Fibroblast of skin of abdomen (primary cell): Measurements from ENCODE around the gene FSCN2.
"Not testable (repeated sequence)": the region's sequence is repeated elsewhere in the genome, so short reads cannot be mapped to it uniquely, and the experiment has no call there.

Experiments used
- DNase-seq: peaks from one replicate; pipeline ENCODE4 v3.0.0-alpha.2; 2013

Gene FSCN2

DNA sequence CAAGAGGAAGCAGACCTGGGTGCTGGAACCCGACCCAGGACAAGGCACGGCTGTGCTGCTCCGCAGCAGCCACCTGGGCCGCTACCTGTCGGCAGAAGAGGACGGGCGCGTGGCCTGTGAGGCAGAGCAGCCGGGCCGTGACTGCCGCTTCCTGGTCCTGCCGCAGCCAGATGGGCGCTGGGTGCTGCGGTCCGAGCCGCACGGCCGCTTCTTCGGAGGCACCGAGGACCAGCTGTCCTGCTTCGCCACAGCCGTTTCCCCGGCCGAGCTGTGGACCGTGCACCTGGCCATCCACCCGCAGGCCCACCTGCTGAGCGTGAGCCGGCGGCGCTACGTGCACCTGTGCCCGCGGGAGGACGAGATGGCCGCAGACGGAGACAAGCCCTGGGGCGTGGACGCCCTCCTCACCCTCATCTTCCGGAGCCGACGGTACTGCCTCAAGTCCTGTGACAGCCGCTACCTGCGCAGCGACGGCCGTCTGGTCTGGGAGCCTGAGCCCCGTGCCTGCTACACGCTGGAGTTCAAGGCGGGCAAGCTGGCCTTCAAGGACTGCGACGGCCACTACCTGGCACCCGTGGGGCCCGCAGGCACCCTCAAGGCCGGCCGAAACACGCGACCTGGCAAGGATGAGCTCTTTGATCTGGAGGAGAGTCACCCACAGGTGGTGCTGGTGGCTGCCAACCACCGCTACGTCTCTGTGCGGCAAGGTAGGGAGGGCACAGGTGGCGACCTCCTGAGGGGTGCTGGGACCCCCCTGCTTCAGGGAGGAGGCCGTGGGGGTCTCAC lies 667 bp downstream of the FSCN2 start:
- no peak for DNase-seq

DNA sequence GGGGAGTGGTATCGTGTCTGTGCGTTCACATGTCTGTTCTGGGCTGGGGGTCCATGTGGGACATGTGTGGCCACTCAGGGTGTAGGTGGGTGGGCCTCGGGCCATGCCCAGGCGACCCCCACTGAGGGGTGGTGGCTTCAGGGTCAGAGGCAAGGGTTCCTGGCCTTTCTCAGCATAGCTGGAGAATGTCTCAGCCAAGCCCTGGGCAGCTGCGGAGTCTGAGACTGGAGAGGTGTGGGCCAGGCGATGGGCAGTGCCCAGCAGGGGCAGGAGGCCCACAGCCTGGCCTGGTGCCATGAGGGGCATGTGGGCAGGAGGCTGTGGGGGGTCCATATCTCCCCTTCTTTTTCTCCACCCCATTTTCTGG lies 1.2 kb downstream of the FSCN2 start:
- DNase-seq, result no peak

GRCh38 chr17:81531013-81531412 lies 2.8 kb downstream of the FSCN2 start:
- DNase-seq, result not testable (repeated sequence)

GRCh38 chr17:81531998-81532404 lies 3.8 kb downstream of the FSCN2 start:
- not testable (repeated sequence) for DNase-seq

DNA sequence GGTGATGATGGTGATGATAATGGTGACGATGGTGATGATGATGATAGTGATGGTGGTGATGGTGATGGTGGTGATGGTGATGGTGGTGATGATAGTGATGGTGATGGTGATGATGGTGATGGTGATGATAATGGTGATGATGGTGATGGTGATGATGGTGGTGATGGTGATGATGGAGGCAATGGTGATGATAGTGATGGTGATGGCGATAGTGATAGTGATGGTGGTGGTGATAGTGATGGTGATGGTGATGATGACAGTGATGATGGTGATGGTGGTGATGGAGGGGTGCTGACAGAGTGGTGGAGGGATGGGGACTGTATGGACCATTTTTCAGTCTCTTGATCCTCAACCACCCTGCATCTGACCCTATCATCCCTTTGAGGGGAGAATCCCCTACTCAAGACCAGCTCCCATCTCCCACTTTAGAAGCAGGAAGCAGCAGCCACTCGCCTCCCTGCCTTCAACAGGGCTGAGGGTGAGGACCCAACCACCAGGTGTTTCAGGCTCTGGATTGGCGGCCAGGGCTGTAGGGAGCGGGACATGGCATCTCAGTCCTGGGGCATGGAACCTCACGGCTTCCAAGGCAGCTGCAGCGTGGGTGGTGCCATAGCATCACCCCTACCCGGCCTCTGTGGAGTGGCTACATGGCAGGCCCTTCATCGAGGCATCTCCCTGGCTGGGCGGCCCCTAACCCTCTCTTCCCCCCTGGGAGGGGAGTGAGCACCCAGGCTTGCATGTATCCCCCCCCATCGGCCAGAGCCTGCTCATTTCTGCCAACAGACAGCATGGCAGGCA lies 4.5 kb downstream of the FSCN2 start:
- no peak for DNase-seq

DNA sequence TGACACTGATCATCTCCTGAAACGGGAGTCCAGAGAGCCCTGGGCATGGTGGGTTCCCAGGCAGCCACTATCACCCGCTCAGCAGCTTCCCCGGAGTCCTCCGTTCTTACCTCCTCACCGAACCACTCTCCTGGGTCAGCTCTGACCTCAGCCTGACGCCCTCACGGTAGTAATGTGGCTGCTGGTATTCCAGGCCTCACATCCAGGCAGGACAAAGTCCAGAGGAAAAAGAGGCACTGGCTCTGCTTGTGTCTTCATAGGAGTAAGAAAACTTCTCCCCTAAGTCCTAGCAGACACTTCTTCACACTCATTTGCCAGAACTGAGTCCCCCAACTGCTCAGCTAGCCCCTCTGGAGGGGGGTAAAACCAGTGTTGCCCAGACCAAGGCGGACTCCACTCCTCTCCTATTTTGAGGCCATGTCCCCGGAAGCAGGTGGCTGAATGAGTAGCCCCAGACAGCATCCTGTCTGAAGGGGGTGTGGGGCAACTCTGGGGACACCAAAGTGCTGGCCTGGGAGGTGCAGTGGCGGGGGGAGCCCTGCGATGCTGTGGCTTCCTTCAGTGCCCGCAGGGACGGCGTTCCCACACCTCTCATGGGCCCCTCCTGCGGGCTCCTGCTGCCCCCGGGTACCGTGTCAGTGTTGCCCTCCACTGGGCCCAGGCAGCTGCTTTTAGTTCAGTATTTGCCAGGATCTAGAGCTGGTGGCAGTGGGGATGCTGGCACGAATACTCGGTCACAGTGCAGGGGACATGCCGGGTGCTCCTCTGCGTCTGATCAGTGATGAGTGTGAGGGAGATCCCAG lies 5.4 kb downstream of the FSCN2 start:
- no peak for DNase-seq

DNA sequence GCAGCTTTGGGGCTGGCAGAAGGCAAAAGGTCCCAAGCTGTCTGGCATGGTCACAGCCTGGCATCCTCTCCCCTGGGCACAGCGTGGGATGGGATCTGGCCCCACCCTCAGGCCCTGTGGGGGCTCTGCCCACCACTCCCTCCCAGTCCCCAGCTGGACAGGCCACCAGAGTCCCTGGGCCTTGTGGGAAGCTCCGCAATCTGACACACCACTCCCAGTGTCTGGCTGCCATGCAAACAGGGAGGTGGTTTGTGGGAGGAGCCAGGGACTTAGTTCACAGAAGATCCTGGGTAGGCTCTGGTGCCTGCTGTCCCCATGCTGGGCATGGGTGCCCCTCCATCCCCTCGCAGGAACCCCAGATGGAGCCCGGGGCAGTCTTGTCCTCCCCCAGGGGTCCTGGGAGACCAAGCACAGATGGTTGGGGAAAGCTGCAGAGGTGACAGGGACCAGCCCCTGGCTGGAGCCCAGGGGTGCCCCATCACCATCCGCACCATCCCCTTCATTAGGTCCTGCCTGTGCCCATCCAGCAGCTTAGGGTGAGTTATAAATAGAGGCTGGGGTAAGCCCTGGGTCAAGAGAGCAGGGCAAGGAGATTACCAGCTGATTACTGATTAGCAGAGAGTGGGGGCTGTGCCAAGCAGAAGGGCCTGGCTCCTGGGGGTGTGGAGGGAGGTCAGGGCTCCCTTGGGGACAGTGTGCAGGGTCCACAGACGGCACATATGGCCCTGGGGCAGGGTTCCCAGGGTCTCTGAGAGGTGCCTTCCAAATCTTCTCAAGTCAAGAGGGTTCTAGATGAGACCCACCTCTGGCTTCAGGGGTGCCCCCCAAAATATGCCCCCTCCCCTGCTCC lies 6.2 kb downstream of the FSCN2 start:
- DNase-seq, result no peak

DNA sequence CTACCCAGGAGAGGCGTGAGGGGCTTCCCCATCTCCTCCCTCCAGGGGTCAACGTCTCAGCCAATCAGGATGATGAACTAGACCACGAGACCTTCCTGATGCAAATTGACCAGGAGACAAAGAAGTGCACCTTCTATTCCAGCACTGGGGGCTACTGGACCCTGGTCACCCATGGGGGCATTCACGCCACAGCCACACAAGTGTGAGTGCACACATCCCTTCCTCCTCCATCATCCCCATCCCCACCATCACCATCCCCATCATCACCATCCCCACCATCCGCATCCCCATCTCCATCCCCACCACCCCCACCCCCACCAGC lies 6.8 kb downstream of the FSCN2 start:
- no peak for DNase-seq

DNA sequence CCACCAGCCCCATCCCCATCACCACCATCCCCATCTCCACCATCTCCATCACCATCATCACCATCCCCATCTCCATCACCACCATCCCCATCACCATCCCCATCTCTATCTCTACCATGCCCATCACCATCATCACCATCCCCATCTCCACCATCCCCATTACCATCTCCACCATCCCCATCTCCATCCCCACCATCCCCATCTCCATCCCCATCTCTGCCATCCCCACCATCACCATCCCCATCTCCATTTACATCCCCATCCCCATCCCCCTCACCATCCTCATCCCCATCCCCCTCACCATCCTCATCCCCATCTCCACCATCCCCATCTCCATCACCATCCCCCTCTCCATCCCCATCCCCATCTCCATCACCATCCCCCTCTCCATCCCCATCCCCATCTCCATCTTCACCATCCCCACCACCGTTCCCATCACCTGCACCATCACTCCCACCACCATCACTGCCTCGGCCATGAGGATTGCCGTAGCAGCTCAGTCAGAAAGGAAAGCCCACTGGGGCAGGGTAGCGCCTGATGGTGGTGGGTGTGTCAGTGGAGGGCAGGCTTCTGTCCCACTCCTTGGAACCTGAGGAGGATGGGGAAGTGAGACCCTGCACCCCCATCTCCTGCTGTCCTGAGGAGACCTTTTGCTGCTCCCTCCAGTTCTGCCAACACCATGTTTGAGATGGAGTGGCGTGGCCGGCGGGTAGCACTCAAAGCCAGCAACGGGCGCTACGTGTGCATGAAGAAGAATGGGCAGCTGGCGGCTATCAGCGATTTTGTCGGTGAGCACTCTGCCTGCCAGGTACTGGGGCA lies 7.5 kb downstream of the FSCN2 start:
- no peak for DNase-seq

DNA sequence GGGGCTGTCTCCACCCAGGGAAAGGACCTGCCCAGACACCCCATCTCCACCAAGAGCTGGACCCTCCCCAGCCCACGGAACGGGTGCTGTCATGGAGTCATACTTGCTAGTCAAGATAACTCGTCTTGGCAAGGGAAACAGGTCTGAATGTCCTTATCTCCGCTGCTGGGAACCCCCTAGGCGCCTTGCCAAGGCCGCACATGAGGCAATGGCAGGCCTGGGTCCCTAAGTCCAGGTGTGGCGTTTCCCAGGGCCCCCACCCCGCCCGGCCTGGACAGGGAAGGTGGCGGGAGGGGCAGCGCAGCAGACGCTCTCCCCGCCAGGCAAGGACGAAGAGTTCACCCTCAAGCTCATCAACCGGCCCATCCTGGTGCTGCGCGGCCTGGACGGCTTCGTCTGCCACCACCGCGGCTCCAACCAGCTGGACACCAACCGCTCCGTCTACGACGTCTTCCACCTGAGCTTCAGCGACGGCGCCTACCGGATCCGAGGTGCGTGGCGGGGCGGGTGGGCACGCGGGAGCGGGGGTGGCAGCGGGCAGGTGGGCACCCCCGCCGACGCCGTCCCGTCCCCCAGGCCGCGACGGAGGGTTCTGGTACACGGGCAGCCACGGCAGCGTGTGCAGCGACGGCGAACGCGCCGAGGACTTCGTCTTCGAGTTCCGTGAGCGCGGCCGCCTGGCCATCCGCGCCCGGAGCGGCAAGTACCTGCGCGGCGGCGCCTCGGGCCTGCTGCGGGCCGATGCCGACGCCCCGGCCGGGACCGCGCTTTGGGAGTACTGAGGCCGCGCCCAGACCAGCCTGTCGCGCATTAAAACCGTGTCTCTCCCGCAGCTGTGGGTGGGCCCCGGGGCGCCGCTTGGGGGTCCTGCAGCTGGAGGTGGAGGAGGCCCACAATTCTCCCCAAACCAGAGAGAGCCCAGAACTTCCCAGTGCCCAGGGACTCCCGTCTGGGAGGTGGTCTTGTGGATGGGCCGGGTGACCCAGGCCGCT lies 8.4 kb downstream of the FSCN2 start:
- DNase-seq, result no peak

DNA sequence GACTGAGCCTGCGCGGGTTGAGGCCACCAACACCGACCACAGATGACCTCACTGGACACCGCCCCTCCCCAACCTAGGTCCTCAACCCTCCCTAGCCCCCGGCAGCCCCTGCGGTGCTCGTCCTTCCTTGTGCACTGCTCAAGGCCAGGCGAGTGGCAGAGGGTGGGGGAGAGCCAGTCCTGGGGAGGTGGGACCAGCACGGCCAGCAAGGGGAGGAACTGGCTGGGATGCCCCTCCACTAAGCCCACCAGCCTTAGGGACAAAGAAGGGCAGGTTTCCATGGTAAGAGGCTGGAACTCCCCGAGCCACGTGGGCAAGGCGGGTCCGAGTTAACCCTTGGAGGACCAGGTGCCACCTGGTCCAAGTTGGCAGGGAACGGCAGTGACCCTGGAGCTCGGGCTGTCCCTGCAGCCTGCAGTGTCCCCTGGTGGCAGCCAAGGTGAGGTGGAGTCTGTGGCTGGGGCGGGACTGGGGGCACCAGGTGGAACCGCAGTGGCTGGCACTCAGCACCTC lies 9.2 kb downstream of the FSCN2 start:
- no peak for DNase-seq

GRCh38 chr17:81537856-81538555 lies 9.8 kb downstream of the FSCN2 start:
- no peak for DNase-seq

- DNase-seq, result no peak
These were observed 10.7 kb downstream of the FSCN2 start for GRCh38 chr17:81538651-81539570.

- DNase-seq, result no peak
These were observed 11.4 kb downstream of the FSCN2 start for GRCh38 chr17:81539571-81539900.

DNA sequence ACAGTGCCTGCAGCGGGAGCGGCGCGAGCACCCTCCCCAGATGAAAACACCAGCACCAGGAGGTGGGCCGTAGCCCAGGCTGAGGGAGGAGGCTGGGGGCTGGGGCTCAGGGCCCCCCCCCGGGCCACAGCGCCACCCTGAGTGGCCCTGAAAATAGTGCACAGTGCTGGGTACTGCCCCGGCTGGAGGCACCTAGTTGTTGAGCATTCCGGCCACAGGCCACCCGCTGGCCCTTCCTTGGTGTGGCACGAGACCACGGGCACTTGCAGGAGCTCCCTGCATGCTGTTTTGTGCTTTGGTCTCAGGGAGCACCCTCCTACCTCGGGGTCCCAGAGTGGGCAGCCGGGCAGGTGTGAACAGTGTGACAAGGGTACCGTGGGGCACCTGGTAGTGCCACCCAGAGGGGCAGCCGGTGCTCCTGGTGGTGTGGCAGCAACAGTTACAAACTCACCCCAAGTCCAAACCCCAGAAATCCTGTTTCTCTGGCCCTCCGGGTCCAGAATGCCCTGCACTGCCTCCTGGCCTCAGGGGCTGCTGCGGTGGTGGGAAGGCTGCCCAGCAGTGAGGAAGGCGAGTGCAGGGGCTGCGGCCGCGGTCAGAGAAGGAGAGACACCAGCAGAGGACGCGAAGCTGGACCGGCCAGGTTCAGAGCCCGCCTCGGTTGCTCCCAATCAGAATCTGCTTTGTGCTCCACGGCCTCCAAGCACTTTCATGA lies 11.9 kb downstream of the FSCN2 start:
- no peak for DNase-seq

DNA sequence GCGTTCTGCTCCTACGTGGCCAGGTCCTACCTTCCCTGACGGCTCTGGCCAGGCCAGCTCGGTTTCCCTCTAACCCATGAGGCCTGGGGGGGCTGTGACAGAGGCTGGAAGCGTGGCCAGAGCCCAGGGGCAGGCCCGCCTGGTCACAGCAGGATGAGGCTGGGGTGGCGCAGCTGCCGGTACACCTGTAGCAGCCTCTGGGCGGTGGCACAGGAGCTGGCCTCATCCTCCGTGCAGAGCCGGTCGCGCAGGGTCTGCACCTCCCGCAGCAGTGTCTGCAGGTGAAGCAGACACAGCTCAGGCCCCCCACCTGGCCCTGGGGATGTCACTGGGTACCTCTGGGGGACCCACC lies 12.5 kb downstream of the FSCN2 start:
- DNase-seq, result no peak

- DNase-seq, result no peak
These were observed 12.9 kb downstream of the FSCN2 start for GRCh38 chr17:81541123-81541522.
